GM10847 (cell line): Measurements from ENCODE around the gene SARNP.

Experiments
- POLR2A ChIP-seq: IDR thresholded peaks from 2 replicates; pipeline ENCODE4 v1.6.1; 2011; ENCODE audit not compliant: insufficient read length; ENCODE audit errors: extremely low read depth

The SARNP gene

DNA sequence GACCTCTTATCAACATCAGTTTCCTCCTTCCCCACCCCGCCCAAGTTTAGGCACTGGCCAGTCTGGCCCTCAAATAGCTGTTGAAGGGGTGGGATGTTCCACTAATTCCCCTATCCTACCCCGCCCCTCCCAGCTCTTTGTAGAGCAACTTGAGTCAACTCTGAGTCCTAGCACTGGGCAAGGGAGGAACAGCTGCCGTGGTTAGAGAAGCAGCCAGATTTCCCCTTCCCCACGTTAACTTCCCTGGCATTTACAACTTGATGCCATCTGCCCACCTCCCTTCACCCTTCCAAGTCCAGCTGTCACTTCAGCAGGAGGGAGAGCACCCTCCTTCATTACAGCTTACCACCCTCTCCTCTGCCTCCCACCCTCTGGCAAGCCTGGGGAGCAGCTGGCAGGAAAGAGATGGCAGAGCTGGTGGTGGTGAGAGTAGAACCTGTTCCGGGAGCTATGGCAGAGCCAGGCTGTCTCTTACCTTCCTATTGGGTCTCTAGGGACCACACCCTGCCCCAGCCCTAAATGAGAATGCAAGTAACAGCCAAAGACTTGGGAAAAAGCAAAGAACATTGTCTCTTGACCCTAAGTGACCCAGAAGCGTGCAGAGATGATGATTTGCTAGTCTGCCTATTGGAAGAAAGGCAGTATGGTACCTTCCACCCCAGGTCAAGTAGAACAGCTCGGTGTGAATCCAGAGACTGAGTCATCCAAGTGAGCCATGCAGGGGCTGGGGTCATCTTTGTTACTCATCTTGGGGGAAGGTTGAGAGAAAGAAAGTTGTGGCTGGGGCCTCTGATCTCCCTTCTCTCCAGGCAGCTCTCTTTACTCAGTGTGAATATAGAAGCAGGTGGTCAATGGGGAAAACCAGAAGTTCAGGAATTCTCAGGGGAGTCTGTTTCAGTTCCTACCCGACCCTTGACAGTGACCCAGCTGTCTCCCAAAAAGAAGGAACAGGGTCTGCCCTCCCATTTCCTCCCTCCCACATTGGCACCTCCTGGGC lies 100.2 kb downstream of the SARNP start:
- TF ChIP-seq POLR2A = no peak

DNA sequence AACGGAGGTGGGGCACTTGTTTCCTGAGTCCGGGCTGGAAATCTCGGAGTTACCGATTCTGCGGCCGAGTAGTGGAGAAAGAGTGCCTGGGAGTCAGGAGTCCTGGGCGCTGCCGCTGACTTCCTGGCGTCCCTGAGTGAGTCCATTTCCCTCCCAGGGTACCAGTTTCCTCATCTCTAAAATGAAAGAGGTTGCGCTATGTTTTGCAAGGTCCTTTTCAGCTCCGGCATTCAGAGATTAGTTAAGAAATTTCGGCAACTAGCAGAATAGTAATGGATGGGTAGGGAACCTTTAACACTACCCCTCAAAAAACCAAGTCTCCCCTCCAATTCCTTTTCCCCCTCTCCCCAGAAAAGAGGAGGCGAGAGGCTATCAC lies 101.0 kb downstream of the SARNP start:
- no peak for TF ChIP-seq POLR2A

DNA sequence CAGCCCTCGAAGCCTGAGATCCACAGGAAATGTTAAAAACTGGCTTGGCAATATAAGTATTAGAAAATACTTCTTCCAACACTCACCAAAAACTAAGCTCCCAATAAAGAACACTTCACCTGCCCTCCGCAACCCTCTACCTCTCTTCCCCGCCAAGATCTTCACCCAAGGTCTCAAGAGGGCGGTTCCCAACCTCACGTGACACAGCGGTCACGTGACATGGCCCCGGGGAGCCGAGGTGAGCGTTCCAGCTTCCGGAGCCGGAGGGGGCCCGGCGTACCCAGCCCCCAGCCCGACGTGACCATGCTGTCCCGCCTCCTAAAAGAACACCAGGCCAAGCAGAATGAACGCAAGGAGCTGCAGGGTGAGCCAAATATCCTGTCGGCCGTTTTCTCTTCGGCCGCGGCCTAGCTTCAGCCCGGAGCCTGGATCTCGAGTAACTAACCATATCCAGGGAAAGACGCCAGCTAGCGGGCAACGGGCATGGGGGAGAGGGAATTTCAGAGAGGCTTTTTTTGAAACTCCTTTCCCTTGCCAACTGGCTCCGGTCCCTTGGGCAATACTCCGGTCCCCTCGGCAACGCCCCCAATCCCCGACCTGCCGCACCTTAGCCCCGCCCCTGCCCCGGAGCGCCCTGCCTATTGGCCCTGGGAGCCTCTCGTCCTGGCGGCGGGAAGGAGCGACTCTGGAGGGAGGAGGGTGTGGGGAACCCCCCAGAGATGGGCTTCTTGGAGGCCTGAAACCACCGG lies 101.5 kb downstream of the SARNP start, which contains the start of gene BLOC1S1:
BLOC1S1 (plus strand) TSS at position 214 of the 749 bp plus-strand sequence; CDS start at position 220, 6 bp downstream.
- TF ChIP-seq POLR2A = peak; percentile 42

DNA sequence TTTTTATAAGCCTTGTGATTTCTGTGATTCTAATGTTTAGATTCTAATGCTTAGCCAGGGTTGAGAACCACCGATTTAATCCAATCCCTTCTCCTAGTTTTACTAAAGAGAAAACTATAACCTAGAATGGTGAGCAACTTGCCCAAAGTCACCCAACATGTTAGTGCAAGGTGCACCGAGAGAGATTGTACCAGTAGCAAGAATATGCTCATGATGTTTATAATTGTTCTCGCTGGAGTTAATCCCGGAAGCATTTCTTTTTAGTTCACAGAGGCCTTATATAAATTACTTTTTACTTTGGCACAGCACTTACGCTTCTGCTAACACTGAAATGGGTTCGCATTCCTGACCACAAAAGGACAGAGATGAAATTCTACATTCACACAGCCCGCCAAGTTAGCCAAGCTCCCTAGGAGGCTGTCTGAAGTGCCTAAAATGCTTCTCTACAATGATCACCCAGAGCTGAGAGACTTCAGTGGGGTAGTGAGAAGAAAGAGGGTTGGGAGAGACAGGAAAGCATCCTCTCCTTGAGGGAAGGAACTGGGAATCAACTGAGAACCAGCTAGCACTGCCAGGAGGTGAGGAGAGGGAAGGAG lies 102.3 kb downstream of the SARNP start:
- no peak for TF ChIP-seq POLR2A

DNA sequence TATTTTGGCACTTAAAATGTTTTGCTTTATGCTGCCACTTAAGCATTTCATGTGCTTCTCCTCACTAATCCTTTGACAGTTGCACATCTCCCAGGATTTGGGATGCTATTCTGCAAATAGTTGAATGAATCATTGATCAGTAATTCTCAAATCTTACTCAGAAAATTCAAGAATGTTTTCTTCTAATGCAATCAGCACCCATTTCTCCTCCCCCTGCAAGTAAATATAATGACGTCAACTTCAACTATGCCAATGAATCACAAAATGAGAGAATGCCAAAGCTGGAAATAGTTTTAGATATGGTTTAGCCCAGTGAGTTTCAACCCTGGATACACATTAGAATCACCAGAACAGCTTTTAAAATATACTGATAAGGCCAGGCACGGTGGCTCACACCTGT lies 103.8 kb downstream of the SARNP start:
- TF ChIP-seq POLR2A = no peak

DNA sequence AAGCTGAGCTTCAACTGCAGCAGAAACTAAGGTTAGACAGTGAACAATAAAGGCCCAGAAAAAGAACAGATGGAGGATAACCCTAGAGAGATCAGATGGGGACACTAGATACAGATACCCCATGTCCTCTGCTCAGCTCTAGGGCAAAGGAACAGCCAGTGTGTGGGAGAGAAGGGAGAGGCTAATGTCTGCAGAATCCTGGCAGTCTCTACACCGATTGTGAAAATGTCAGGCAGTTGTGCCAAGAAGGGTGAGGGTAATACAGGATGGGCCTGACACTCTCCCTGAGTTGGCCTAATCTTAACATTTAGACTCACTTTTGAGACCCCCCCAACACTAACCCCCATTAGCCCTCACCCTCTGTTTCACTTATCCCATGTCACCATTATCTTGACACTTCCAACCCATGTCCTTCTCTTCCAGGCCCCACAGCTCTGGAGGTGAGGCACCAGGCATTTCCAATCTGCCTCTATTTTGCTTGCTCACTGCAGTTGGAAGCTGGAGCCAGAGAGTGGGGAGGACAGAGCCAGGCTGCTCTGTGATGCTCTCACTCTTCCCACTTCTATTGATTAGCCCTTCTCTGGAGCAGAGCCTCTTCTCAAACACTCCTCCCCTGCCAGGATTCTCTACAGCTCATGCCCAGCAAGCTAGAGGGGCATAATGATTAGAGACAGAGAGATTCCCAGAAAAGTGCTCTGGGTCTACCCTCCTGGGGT lies 104.7 kb downstream of the SARNP start:
- no peak for TF ChIP-seq POLR2A

DNA sequence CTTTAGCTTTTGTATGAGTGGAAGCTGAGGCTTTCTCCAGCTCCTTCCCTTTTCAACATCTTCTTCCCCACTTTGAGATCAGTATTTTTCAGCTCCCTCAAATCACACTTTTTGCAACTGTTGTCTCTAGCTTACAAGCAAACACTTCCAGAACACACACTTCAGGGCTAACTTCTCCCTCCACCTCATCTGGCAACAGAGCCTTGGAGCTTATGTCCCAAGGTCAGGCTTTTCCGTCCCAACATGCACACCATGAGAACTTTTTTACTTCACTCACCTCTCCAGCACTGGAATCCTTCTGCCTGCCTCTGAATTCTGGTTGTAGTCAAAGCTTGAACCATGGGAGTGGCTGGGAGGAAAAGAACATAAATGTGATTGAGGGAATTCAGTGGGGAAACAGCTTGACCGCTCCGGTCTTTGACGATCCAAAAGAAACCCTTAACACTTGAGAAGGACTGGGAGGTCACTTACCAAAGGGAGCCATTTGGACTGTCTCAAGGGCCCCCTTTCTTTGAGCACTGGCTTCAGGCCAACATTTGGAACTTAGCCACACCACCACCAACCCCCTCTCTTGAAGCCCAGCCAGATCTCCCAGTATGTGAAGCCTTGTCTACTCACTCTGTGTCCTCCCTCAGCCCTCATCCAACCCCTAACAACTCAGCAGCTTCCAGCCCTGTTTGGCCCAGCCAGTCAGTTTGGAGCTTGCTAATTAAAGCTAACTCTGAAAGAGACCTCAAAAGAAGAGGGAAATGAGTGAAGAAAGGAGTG lies 105.6 kb downstream of the SARNP start:
- TF ChIP-seq POLR2A = no peak

DNA sequence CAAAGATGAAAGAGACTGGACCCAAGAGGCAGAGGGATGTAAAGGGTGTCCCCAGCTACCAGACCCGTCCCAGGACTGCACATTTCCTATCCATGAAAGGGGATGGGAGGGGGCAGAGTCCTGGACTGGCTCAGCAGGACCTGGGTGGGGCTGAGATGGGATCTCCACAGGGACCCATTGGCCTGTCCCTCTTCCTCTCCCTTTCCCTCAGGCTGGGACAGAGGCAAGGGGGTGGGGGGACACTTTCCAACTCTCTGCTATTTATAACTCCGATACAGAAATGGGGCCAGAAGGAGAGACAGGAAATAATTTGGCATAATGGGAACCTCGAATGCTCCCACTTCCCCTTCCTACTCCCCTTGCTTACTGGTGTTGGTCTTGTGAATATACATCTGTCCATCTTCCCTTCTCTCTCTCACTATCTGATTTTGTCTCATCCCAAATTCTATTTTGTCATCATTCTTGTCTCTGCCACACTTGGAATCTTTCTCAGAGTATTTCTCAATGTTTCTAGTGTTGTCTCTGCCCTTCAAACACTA lies 108.8 kb downstream of the SARNP start:
- no peak for TF ChIP-seq POLR2A

DNA sequence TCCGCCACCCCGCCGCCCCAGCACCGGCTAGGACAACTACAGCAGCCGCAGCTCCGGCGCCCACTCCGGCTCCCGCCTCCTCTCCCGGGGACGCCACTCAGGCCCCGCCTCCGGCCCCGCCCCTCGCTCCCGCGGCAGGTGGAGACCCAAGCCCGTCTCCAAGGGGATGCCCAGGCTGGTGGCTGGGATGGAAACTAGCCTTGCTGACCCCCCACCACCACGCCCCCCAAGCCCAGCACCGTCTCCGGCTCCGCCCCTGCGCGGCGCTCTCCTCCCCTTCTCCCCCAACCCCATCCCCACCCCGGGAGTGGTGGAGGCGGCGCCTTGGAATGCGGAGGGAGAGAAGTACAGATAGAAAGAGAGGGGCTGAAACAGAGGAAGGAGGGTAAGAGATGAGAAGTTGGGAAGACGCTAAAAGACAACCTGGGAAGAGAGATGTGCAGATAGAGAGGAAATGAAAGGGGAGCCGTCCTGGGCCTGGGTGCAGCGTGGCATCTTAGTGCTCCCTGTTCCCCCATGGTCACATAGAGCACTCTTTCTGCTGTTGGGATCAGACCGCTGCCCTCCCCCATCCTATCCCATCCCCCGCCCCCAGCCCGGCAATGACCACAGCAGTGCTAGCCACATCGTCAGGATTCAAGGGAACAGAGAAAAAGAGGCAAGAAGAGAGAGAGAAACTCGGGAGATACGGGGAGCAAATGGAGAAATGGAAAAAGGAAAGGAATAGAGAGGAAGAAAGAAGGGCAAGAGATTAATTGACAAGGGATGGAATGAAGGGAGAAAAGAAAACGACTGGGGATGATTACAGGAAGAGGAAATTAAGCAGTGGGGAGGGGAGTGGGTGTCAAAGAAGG lies 109.5 kb downstream of the SARNP start, which contains the start of gene ITGA7:
ITGA7 (minus strand) TSS at position 64 of the 854 bp plus-strand sequence. CDS start 222 bp downstream, outside the sequence.
- no peak for TF ChIP-seq POLR2A
